ENCODE results near the gene NFIA. TPM values are rescaled to one million over a fixed set of nuclear protein-coding genes. Genes with fewer than 3 reads are reported as not detected.

Gene NFIA
- total and polyA plus RNA-seq, 2 of the 13 experiments (the other 11 are each of a cell fraction or from before 2014, with no cell fraction given) = 14.7 to 28.5 TPM

- TF ChIP-seq NR1H2 (CRISPR knock-in tag; IDR thresholded peaks at IDR 0.05; ENCODE audit: borderline replicate concordance, low read depth) (no peak), ERF (CRISPR knock-in tag; IDR thresholded peaks at IDR 0.05) (peak; percentile 59; the same call in 1 of the 2 replicates), PITX1 (CRISPR knock-in tag; IDR thresholded peaks at IDR 0.05) (peak; percentile 53; the same call in 1 of the 2 replicates), SIX1 (CRISPR knock-in tag; IDR thresholded peaks at IDR 0.05; ENCODE audit: borderline replicate concordance) (peak; percentile 76; the same call in 1 of the 2 replicates), NONO (IDR thresholded peaks at IDR 0.05) (no peak), NONO (CRISPR knock-in tag; conservative IDR thresholded peaks at IDR 0.05) (0 out of 2 replicates have a peak, but pooled peaks have one; percentile 36), FOXA1 (IDR thresholded peaks at IDR 0.05) (peak; percentile 95), FOXA1 (CRISPR knock-in tag; IDR thresholded peaks at IDR 0.05) (peak; percentile 96), GATAD1 (CRISPR knock-in tag; IDR thresholded peaks at IDR 0.05) (peak; percentile 53; the same call in 1 of the 2 replicates), ZNF136 (CRISPR knock-in tag; IDR thresholded peaks at IDR 0.05; ENCODE audit: low read depth) (no peak), SOX5 (CRISPR knock-in tag; IDR thresholded peaks at IDR 0.05; ENCODE audit: borderline replicate concordance) (peak; percentile 90), ZFP37 (CRISPR knock-in tag; IDR thresholded peaks at IDR 0.05; ENCODE audit: borderline replicate concordance) (no peak), RNF219 (CRISPR knock-in tag; IDR thresholded peaks at IDR 0.05) (no peak), GFI1 (CRISPR knock-in tag; IDR thresholded peaks at IDR 0.05; ENCODE audit: borderline replicate concordance) (0 out of 2 replicates have a peak, but pooled peaks have one; percentile 26), ZNF552 (CRISPR knock-in tag; IDR thresholded peaks at IDR 0.05; ENCODE audit: borderline replicate concordance) (no peak), ZBTB25 (CRISPR knock-in tag; IDR thresholded peaks at IDR 0.05) (peak; percentile 60; the same call in 1 of the 2 replicates), ZNF446 (CRISPR knock-in tag; IDR thresholded peaks at IDR 0.05) (no peak), ZNF256 (CRISPR knock-in tag; conservative IDR thresholded peaks at IDR 0.05) (no peak), FOXP4 (CRISPR knock-in tag; IDR thresholded peaks at IDR 0.05) (peak; percentile 73), BCL6 (CRISPR knock-in tag; IDR thresholded peaks at IDR 0.05) (peak; percentile 96)
- TF ChIP-seq, protein P1, sequence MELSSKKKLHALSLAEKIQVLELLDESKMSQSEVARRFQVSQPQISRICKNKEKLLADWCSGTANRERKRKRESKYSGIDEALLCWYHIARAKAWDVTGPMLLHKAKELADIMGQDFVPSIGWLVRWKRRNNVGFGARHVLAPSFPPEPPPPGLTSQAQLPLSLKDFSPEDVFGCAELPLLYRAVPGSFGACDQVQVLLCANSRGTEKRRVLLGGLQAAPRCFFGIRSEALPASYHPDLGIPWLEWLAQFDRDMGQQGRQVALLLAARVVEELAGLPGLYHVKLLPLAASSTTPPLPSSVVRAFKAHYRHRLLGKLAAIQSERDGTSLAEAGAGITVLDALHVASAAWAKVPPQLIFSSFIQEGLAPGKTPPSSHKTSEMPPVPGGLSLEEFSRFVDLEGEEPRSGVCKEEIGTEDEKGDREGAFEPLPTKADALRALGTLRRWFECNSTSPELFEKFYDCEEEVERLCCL (CRISPR knock-in tag; IDR thresholded peaks at IDR 0.05; ENCODE audit: borderline replicate concordance) = no peak
- TF ChIP-seq, protein P2, sequence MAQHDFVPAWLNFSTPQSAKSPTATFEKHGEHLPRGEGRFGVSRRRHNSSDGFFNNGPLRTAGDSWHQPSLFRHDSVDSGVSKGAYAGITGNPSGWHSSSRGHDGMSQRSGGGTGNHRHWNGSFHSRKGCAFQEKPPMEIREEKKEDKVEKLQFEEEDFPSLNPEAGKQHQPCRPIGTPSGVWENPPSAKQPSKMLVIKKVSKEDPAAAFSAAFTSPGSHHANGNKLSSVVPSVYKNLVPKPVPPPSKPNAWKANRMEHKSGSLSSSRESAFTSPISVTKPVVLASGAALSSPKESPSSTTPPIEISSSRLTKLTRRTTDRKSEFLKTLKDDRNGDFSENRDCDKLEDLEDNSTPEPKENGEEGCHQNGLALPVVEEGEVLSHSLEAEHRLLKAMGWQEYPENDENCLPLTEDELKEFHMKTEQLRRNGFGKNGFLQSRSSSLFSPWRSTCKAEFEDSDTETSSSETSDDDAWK (CRISPR knock-in tag; IDR thresholded peaks at IDR 0.05) = no peak
- TF ChIP-seq, protein P3, sequence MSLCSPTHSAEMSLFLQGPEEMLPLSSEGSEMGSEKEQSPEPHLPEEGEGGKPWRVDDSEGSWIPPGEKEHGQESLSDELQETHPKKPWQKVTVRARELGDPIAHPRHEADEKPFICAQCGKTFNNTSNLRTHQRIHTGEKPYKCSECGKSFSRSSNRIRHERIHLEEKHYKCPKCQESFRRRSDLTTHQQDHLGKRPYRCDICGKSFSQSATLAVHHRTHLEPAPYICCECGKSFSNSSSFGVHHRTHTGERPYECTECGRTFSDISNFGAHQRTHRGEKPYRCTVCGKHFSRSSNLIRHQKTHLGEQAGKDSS (CRISPR knock-in tag; IDR thresholded peaks at IDR 0.05; ENCODE audit: borderline replicate concordance, low read depth) = no peak
Observed at GRCh38 chr1:61089338-61089737, 7.0 kb downstream of the NFIA start (continued).
